Bone marrow (tissue), 2 donors: ENCODE data around the gene POMT1.
"Not testable (repeated sequence)": the region's sequence is repeated elsewhere in the genome, so short reads cannot be mapped to it uniquely, and the experiment has no call there.

Experiments used
- DNase-seq, 2 donors: peaks; one replicate each; lab custom pipeline; 2025; lab: John Stamatoyannopoulos, UW

Gene POMT1

DNA sequence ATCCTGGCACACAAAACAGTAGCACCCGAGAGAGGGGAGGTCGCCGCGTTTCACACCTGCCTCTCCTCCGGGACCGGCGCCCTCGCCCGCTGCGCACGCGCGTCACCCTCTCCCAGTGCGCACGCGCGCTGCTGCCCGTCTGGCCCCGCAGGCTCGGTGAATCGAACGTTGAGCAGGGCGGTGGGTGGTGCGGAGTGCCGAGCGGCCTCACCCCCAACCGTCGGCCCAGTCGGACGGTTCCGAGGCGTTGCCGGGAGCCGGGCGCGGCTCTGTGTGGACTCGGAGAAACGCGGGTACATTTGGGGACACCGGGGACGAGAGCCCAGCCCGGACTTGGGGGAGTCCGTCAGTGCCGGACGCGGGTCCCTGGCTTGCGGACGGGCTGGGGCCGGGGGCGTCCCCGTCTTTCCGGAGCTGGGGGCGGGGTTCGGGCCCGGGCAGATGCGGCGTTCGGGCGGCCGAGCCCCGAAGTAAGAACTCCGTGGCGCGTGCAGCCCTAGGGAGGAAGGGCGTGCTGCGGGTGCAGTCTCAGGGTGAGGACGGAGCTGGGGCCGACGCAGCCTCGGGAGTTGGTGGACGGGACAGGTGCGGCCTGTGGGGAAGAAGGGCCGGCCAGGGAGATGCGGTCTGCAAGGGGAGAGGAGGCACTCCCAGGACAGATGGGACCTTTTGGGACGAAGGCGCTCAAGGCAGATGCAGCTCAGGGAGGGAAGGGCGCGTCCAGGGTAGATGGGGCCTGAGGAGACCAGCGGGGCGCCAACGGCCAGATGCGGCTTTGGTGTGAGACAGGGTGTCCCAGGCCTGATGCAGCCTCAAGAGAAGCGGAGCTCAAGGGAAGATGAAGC, at the start of gene POMT1:
TSS of gene POMT1 (plus strand) at position 138 of the 845 bp plus-strand sequence. CDS start 1,301 bp downstream, outside the sequence.
- DNase-seq, result peak; percentile 49 to 50

DNA sequence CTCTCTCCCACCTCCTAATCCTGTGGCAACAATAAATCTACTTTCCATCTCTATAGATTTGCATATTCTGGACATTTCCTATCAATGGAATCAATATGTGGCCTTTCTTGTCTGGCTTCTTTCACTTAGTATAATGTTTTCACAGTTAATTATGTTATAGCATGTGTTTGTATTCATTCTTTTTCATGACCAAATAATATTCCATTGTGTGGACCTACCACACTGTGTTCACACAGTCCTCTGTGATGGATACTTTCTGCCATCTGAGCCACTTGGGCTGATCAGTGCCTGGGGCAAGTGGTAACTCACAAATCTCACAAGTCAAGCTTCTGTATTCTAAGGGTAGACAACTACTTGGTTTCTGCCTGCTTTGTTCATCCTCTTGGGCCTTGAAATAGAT, 48.7 kb upstream of the POMT1 start:
- no peak for DNase-seq

GRCh38 chr9:131455655-131456054, 47.1 kb upstream of the POMT1 start:
- not testable (repeated sequence) for DNase-seq

- no peak for DNase-seq
Observed at GRCh38 chr9:131457746-131458145, 45.0 kb upstream of the POMT1 start.

DNA sequence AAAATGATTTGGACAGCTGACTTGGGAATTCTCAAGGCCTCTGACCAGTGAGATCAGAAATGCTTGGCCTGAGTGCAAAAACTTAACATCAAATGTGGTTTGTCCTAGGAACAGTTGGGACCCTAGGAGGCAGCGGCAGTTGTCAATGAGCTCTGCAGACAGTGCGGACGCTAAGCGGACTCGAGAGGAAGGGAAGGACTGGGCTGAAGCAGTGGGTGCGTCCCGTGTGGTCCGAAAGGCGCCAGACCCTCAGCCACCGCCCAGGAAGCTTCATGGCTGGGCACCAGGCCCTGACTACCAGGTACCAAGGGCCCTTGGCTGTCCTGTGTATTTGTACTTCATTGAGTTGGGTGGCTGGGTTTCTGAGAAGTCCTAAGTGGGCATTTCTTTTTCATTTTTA, 43.7 kb upstream of the POMT1 start:
- DNase-seq, result no peak

DNA sequence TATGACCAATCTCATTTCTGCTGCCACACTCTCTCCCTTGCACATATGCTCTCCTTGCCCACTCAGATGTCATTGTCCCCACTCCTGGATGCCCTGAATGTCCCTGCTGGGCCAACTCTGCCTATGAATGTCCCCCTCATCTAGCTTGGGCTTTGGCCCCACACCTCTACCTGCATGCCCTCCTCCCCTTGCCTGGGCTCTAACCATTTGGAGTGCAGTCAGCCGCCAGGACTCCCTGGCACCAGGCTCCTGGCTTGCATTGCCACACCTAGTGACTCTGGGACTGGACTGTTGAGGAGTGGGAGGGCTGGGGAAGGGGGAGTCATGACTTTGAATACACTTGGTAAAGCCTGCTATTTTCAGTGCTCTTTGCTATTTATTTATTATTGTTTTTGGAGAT, 41.6 kb upstream of the POMT1 start:
- DNase-seq, result no peak

GRCh38 chr9:131464354-131465000, 38.2 kb upstream of the POMT1 start:
- no peak for DNase-seq

DNA sequence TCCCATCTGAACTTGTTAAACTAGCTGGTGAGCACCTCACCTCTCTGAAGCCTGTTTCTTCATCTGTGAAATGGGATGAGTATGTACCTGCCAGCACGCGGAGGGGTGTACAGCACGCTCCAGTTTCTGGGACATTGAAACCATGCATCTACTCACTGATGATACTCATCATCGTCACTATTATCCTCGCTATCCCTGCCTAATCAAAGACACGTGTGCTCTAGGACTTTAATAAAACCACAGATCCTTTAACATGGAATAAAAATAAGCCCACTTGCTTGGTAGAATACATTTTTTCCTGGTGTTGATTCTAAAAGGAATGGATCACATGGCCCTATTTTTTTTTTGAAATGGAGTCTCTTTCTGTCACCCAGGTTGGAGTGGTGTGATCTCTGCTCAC, 37.3 kb upstream of the POMT1 start:
- no peak for DNase-seq

DNA sequence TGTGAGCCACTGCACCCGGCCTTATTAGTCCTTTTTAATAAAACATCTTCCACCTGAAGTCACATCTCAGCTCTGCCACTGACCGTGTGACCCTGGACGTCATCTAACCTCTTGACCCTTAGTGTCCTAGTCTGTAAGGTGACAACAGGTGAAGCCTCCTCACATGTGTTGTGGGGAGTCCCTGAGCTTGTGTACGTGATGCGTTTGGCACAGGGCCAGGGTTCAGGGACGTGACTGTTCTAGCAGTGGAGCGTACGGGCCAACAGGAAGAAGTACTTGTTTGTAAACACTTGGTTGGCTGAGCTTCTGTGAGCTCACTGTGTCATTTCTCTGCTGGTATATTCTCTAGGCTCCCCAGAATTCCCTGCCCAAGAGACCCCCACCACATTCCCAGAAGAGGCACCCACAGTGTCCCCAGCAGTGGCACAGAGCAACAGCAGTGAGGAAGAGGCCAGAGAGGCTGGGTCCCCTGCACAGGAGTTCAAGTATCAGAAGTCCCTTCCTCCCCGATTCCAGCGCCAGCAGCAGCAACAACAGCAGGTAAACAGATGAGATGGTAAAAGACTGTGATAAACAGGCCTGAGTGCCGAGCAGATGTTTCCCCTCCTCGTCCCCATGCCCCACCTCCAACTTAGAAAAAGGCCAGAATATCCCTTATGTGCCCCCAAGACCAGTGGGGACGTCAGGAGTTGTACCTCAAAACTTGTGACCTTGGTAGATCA, 35.3 kb upstream of the POMT1 start:
- no peak for DNase-seq

DNA sequence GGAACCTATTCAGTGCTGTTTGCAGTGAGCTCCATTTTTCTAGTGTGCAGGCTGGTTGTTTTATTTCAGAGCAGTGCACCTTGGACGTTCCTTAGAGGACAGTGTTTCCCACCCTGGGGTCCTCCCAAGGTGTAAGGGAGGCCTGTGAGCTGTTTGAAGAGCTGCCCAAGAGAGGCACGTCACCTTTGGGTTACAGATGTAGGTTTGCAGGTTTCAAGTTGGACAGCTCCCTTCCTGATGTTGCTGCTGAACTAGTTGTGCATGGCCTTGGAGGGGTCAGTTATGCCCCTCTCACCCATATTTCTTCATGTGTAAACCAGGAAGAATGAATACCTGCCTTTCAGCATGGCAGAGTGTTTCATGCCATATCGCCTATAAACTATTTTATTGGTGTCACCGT, 34.7 kb upstream of the POMT1 start:
- no peak for DNase-seq

DNA sequence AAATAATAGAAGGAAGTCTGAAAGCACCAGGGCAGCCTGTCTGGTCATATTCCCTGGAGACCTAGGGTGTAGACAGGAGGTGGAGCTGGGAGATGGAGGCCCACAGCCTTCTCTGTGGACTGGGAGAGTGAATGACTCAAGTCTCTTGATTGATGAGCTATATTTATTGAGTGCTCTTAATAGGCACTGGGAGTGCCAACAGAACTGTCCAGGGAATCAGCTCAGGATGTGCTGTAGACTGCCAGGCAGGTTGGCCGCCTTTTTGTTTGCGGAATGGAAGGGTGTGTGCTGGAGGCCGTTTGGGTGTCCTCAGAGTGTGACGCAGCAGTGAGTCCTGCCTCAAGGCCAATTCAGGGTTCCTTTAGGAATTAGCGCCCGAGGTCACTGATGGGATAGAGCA, 33.4 kb upstream of the POMT1 start:
- no peak for DNase-seq

DNA sequence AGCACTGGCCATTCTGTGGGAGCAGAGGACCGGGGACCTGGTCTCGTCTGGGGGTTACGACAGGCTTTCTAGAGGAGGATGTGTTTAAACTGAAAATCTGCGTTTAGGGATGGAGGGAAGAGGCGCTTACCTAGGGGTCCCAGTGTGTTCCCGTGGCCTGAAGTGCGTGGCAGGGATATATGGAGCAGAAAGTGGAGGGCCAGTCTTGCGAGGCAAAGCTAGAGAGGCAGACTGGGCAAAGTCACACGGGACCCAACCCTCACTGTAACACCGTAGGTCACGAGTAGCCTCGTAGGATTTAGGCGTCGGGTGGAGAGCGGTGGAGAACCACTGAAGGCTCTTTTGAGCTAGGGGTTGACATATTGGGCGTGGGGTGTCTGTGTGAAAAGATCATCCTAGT, 32.8 kb upstream of the POMT1 start:
- DNase-seq, result no peak

- DNase-seq, result no peak
Observed at GRCh38 chr9:131470581-131470991, 32.1 kb upstream of the POMT1 start.

DNA sequence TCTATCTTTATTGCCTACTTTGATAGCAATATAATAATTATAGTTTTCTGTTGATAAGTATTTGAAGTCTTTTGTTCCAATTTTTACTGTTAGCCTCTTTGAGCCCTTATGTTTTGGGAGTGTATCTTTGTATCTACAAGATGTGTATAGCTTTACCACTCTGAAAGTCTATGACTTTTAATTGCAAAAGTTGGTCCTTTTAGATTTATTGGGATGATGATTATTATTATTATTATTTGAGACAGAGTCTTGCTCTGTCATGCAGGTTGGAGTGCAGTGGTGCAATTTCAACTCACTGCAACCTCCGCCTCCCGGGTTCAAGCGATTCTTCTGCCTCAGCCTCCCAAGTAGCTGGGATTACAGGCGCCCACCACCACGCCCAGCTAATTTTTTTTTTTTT, 30.6 kb upstream of the POMT1 start:
- not testable (repeated sequence) for DNase-seq

GRCh38 chr9:131473198-131473885, 29.4 kb upstream of the POMT1 start:
- DNase-seq, result no peak

DNA sequence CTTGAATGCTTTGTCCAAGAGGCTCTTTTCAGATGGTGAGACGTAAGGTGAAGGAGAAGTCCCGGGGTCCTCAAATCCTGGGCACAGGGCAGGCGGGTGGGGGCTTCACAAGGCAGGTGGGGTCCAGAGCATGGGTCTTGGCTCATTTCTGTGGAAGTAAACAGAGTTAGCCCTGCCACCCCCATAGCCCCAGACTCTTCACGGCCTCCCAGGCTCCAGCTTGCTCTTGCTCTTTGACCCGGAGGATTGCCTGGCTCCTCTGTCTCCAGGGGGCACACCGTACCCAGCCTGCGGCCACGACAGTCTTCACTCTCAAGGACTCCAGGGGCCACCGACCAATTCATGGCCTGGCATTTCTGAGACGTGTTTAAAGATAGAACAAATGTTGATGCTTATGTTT, 28.8 kb upstream of the POMT1 start:
- no peak for DNase-seq

GRCh38 chr9:131474711-131475110, 28.0 kb upstream of the POMT1 start:
- no peak for DNase-seq

DNA sequence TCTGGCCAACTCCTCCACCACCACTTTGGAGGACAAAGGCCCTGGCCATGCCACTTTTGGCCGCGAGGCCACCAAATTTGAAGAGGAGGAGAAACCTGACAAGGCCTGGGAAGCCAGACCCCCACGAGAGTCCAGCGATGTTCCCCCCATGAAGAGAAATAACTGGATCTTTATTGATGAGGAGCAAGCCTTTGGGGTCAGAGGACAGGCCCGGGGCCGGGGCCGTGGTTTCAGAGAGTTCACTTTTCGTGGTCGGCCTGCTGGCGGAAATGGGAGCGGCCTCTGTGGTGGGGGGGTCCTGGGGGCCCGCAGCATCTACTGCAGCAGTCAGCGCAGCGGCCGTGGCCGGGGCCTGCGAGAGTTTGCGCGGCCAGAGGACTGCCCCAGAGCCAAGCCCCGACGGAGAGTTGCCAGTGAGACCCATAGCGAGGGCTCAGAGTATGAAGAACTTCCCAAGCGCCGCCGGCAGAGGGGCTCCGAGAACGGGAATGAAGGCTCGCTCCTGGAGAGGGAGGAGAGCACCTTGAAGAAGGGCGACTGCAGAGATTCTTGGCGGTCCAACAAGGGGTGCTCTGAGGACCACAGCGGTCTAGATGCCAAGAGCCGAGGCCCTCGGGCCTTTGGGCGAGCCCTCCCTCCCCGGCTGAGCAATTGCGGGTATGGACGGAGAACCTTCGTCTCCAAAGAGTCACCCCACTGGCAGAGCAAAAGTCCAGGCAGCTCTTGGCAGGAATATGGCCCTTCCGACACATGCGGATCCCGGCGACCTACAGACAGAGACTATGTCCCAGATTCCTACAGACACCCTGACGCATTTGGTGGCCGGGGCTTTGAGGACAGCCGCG, 27.4 kb upstream of the POMT1 start:
- no peak for DNase-seq

DNA sequence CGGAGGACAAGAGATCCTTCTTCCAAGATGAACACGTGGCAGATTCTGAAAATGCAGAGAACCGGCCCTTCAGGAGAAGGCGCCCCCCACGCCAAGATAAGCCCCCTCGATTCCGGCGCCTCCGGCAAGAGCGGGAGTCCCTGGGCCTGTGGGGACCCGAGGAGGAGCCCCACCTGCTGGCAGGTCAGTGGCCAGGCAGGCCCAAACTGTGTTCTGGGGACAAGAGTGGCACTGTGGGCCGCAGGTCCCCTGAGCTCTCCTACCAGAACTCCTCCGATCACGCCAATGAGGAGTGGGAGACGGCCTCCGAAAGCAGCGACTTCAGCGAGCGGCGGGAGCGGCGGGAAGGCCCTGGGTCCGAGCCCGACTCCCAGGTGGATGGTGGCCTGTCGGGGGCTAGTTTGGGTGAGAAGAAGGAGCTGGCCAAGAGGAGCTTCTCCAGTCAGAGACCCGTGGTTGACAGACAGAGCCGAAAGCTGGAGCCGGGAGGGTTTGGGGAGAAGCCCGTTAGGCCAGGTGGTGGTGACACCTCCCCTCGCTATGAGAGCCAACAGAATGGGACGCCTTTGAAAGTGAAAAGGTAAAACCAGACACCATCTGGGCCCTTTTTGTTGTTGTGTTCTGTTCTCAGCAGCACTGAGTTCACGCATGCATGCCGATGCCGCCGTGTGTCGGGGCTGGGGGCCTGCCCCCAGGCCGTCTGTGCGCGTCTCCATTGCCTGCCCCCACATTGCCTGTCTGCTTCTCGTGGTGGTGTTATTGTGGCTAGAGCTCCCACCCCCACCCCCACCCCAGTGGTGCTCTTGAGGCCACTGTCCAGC, 26.6 kb upstream of the POMT1 start:
- no peak for DNase-seq

- no peak for DNase-seq
Observed at GRCh38 chr9:131476777-131477345, 25.9 kb upstream of the POMT1 start.
